ENCODE data around the gene COL6A3. TPM values are rescaled to one million over a fixed set of nuclear protein-coding genes. Genes with fewer than 3 reads are reported as not detected.

The COL6A3 gene
- total RNA-seq, 2 experiments from 2014 or later, result 1.3 TPM

GRCh38 chr2:237361194-237362004 is 52.6 kb downstream of the COL6A3 start:
- POLR2A ChIA-PET, result no interaction called here
- CTCF ChIA-PET, result no interaction called here
- Histone ChIP-seq H3K9me3 (ENCODE audit: control insufficient read depth in 1 of 2, insufficient read depth in 1 of 2, low read length in 2 of 2) (no peaks in the 10 kb centered on the region), H3K4me1 (ENCODE audit: insufficient read depth, low read length) (no peaks in the 10 kb centered on the region), H3K36me3 (ENCODE audit: insufficient read depth, low read length) (peaks cover 3% of the 10 kb centered on the region), H3K27ac (ENCODE audit: low read depth in 1 of 2, low read length in 2 of 2) (no peak overlapping the region), H3K27me3 (ENCODE audit: control insufficient read depth in 1 of 2, insufficient read depth in 2 of 2, low read length in 2 of 2) (no peaks in the 10 kb centered on the region), H3K4me3 (ENCODE audit: low read length) (no peak overlapping the region)
- Mint-ChIP-seq H3K27ac (no peak overlapping the region), H3K36me3 (ENCODE audit: low read depth) (peaks cover 8% of the 10 kb centered on the region), H3K27me3 (no peaks in the 10 kb centered on the region), H3K4me3 (no peak overlapping the region), H3K4me1 (ENCODE audit: low read depth) (no peaks in the 10 kb centered on the region), H3K9me3 (no peaks in the 10 kb centered on the region)
- DNase-seq, result no peak
- TF ChIP-seq CTCF (IDR thresholded peaks at IDR 0.05), result no peak
- intact Hi-C loops (cut with DNase I, micrococcal nuclease), result no loop called here
- ATAC-seq (ENCODE audit: poor library complexity), result no peak

- H3K9me3 ChIP-seq (ENCODE audit: control insufficient read depth in 1 of 2, insufficient read depth in 1 of 2, low read length in 2 of 2), result no peaks in the 10 kb centered on the region
- TF ChIP-seq CTCF (IDR thresholded peaks at IDR 0.05), result no peak
- no peaks in the 10 kb centered on the region for H3K27me3 Mint-ChIP-seq
- POLR2A ChIA-PET, result no interaction called here
- H3K27me3 ChIP-seq (ENCODE audit: control insufficient read depth in 1 of 2, insufficient read depth in 2 of 2, low read length in 2 of 2), result no peaks in the 10 kb centered on the region
- ATAC-seq (ENCODE audit: poor library complexity), result no peak
- no peaks in the 10 kb centered on the region for H3K4me1 Mint-ChIP-seq (ENCODE audit: low read depth)
- H3K27ac Mint-ChIP-seq, result no peak overlapping the region
- H3K4me3 Mint-ChIP-seq, result no peak overlapping the region
- peaks cover 3% of the 10 kb centered on the region for H3K36me3 ChIP-seq (ENCODE audit: insufficient read depth, low read length)
- H3K4me1 ChIP-seq (ENCODE audit: insufficient read depth, low read length), result no peaks in the 10 kb centered on the region
- intact Hi-C loops (cut with DNase I, micrococcal nuclease), result no loop called here
- H3K4me3 ChIP-seq (ENCODE audit: low read length), result no peak overlapping the region
- no peak overlapping the region for H3K27ac ChIP-seq (ENCODE audit: low read depth in 1 of 2, low read length in 2 of 2)
- H3K9me3 Mint-ChIP-seq, result no peaks in the 10 kb centered on the region
- no peak for DNase-seq
- CTCF ChIA-PET, result no interaction called here
- H3K36me3 Mint-ChIP-seq (ENCODE audit: low read depth), result peaks cover 5% of the 10 kb centered on the region
These were observed 53.8 kb downstream of the COL6A3 start for GRCh38 chr2:237359894-237360780.

GRCh38 chr2:237359518-237359840 is 54.5 kb downstream of the COL6A3 start:
- H3K27me3 Mint-ChIP-seq, result no peaks in the 10 kb centered on the region
- no peaks in the 10 kb centered on the region for H3K4me1 Mint-ChIP-seq (ENCODE audit: low read depth)
- ChIA-PET CTCF (no interaction called here), POLR2A (no interaction called here)
- Histone ChIP-seq H3K27ac (ENCODE audit: low read depth in 1 of 2, low read length in 2 of 2) (no peak overlapping the region), H3K36me3 (ENCODE audit: insufficient read depth, low read length) (peaks cover 3% of the 10 kb centered on the region), H3K4me3 (ENCODE audit: low read length) (no peak overlapping the region), H3K27me3 (ENCODE audit: control insufficient read depth in 1 of 2, insufficient read depth in 2 of 2, low read length in 2 of 2) (no peaks in the 10 kb centered on the region), H3K4me1 (ENCODE audit: insufficient read depth, low read length) (no peaks in the 10 kb centered on the region), H3K9me3 (ENCODE audit: control insufficient read depth in 1 of 2, insufficient read depth in 1 of 2, low read length in 2 of 2) (no peaks in the 10 kb centered on the region)
- intact Hi-C loops (cut with DNase I, micrococcal nuclease), result no loop called here
- no peaks in the 10 kb centered on the region for H3K36me3 Mint-ChIP-seq (ENCODE audit: low read depth)
- DNase-seq (no peak), ATAC-seq (ENCODE audit: poor library complexity) (no peak)
- H3K4me3 Mint-ChIP-seq, result no peak overlapping the region
- H3K27ac Mint-ChIP-seq, result no peak overlapping the region
- TF ChIP-seq CTCF (IDR thresholded peaks at IDR 0.05), result no peak
- H3K9me3 Mint-ChIP-seq, result no peaks in the 10 kb centered on the region
